NOMO-1 treated with dmso at 0.1 percent for 144 hours (cell line): Measurements from ENCODE around the gene CHCHD3.

Experiments used
- DNase-seq: peaks from one replicate; lab custom pipeline; 2025; ENCODE audit not compliant: unreplicated experiment; lab: John Stamatoyannopoulos, UW

CHCHD3 gene

GRCh38 chr7:132782777-132783640, 298.9 kb downstream of the CHCHD3 start:
- DNase-seq = no peak

GRCh38 chr7:132780822-132781221, 301.1 kb downstream of the CHCHD3 start:
- no peak for DNase-seq

- DNase-seq = no peak
Measured at GRCh38 chr7:132779164-132779563, 302.7 kb downstream of the CHCHD3 start.

- DNase-seq = no peak
Measured at GRCh38 chr7:132778761-132779160, 303.1 kb downstream of the CHCHD3 start.

GRCh38 chr7:132777956-132778355, 303.9 kb downstream of the CHCHD3 start:
- no peak for DNase-seq

GRCh38 chr7:132777414-132777813, 304.5 kb downstream of the CHCHD3 start:
- no peak for DNase-seq

- no peak for DNase-seq
Measured at GRCh38 chr7:132776048-132776620, 305.8 kb downstream of the CHCHD3 start.

- DNase-seq = no peak
Measured at GRCh38 chr7:132773527-132773956, 308.3 kb downstream of the CHCHD3 start.

GRCh38 chr7:132771301-132771730, 310.6 kb downstream of the CHCHD3 start:
- DNase-seq = no peak

GRCh38 chr7:132770055-132770454, 311.8 kb downstream of the CHCHD3 start:
- no peak for DNase-seq

GRCh38 chr7:132769280-132769679, 312.6 kb downstream of the CHCHD3 start:
- DNase-seq = no peak

GRCh38 chr7:132768099-132768498, 313.8 kb downstream of the CHCHD3 start:
- no peak for DNase-seq

GRCh38 chr7:132767378-132767777, 314.5 kb downstream of the CHCHD3 start:
- no peak for DNase-seq

GRCh38 chr7:132766660-132767059, 315.2 kb downstream of the CHCHD3 start:
- no peak for DNase-seq

GRCh38 chr7:132765861-132766260, 316.0 kb downstream of the CHCHD3 start:
- DNase-seq = no peak

- DNase-seq = no peak
Measured at GRCh38 chr7:132764762-132765161, 317.1 kb downstream of the CHCHD3 start.

GRCh38 chr7:132760866-132761265, 321.0 kb downstream of the CHCHD3 start:
- no peak for DNase-seq

- DNase-seq = no peak
Measured at GRCh38 chr7:132760244-132760623, 321.7 kb downstream of the CHCHD3 start.

GRCh38 chr7:132759482-132760243, 322.2 kb downstream of the CHCHD3 start:
- DNase-seq = no peak

- DNase-seq = no peak
Measured at GRCh38 chr7:132758986-132759385, 322.9 kb downstream of the CHCHD3 start.

GRCh38 chr7:132757783-132758182, 324.1 kb downstream of the CHCHD3 start:
- no peak for DNase-seq

- DNase-seq = no peak
Measured at GRCh38 chr7:132756484-132756990, 325.4 kb downstream of the CHCHD3 start.
